Testis (tissue), 2 donors: ENCODE data around the gene MYL6.

Experiments
- POLR2A ChIP-seq: fragments of 450-650 bp; IDR thresholded peaks from one replicate; pipeline ENCODE4 v1.6.1; 2017; ENCODE audit warnings: antibody characterized with exemption, mild to moderate bottlenecking, moderate library complexity
- TF ChIP-seq, protein P1 (sequence below), 3 experiments: fragments of 450-650 bp in 2 of 3; fragments of 200-600 bp in 1 of 3; sonication (generic) in 1 of 3; IDR thresholded peaks; one replicate each; pipeline ENCODE4 v1.5.1; 2016 to 2019; ENCODE audit warnings: antibody characterized with exemption in 3 of 3, mild to moderate bottlenecking in 2 of 3, moderate library complexity in 1 of 3

DNA sequence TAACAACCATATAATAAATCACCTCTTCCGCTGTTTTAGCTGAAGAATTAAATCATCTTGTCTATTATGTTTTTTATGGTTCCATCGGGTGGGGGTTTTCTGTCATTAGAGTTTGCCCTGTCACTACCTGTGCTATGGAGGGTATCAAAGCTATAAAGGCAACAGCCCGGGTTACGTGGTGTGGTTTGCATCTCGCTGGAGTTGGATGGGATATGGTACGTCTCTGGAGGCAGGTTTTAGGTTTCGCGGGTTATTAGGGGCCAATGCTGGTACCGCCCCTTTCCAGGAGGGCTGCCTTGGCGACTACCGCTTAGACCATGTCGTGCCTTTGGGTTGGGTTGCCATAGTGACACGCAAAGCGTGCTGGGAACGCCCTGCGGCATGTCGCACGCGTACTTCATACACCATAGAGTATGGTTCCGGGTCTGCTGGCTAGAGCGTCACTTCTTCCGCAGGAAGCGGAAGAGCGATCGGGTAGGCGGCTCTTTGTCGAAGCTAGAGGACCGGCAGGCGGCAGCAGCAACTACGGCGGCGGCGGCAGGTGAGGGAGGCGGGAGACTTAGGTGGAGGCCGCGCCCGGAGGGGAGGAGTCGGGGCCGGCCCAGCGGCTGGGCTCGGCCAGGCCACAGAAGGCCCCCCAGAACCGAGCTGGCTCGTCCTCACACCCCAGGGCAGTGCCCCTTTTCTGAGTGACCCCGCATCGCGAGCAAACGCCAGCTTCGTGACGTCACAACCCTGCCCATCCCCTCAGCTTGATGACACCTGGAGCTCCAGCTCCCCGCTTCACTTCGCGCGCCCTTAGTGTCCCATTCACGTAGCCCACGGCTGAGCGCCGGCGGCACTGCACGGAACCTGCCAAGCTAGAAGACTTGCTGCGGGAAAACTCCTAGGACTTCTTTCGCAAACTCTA, 40.1 kb upstream of the MYL6 start, which contains the start of gene ZC3H10:
- peak; percentile 88 for TF ChIP-seq POLR2A
- TF ChIP-seq, protein P1, sequence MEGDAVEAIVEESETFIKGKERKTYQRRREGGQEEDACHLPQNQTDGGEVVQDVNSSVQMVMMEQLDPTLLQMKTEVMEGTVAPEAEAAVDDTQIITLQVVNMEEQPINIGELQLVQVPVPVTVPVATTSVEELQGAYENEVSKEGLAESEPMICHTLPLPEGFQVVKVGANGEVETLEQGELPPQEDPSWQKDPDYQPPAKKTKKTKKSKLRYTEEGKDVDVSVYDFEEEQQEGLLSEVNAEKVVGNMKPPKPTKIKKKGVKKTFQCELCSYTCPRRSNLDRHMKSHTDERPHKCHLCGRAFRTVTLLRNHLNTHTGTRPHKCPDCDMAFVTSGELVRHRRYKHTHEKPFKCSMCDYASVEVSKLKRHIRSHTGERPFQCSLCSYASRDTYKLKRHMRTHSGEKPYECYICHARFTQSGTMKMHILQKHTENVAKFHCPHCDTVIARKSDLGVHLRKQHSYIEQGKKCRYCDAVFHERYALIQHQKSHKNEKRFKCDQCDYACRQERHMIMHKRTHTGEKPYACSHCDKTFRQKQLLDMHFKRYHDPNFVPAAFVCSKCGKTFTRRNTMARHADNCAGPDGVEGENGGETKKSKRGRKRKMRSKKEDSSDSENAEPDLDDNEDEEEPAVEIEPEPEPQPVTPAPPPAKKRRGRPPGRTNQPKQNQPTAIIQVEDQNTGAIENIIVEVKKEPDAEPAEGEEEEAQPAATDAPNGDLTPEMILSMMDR (IDR thresholded peaks at IDR 0.05): peak; percentile 23 to 67 (median 61)
